Stimulated activated effector memory CD8-positive, alpha-beta T cell treated with anti-CD3 and anti-CD28 coated beads, Interleukin-12 subunit alpha, Interleukin-12 subunit beta, amount 100 ng/mL, for 72 hours (primary cell): Measurements from ENCODE around the gene STAC.

Source experiments
- ATAC-seq: fragments of 150-1000 bp; cut with Tn5 transposase; 2 replicates; pipeline ENCODE4 v1.10.0; 2021
- DNase-seq, 2 donors: peaks; one replicate each; pipeline ENCODE4 v3.0.0; 2021 to 2022; ENCODE audit warnings: low spot score in 2 of 2
- H3K27ac Mint-ChIP-seq: one replicate; pipeline ENCODE4 v1.8.0; 2022; ENCODE audit warnings: mild to moderate bottlenecking, mixed read lengths
- H3K36me3 Mint-ChIP-seq: one replicate; pipeline ENCODE4 v1.8.0; 2022; ENCODE audit warnings: mild to moderate bottlenecking, mixed read lengths
- H3K4me1 Mint-ChIP-seq: one replicate; pipeline ENCODE4 v1.8.0; 2022; ENCODE audit warnings: mixed read lengths
- H3K4me3 Mint-ChIP-seq: one replicate; pipeline ENCODE4 v1.8.0; 2022; ENCODE audit warnings: mild to moderate bottlenecking, mixed read lengths
- H3K9me3 Mint-ChIP-seq: one replicate; pipeline ENCODE4 v1.8.0; 2022; ENCODE audit warnings: mixed read lengths

Gene STAC

GRCh38 chr3:36505393-36505792 is 125.1 kb downstream of the STAC start:
- peaks cover 6% of the 10 kb centered on the region for H3K9me3 Mint-ChIP-seq
- H3K27ac Mint-ChIP-seq, result no peak overlapping the region
- H3K4me3 Mint-ChIP-seq, result no peak overlapping the region
- DNase-seq (no peak), ATAC-seq (no peak)
- no peaks in the 10 kb centered on the region for H3K4me1 Mint-ChIP-seq
- H3K36me3 Mint-ChIP-seq, result no peaks in the 10 kb centered on the region

GRCh38 chr3:36511791-36512486 is 131.6 kb downstream of the STAC start:
- Mint-ChIP-seq H3K36me3 (no peaks in the 10 kb centered on the region), H3K4me3 (no peak overlapping the region), H3K9me3 (peaks cover 12% of the 10 kb centered on the region), H3K4me1 (no peaks in the 10 kb centered on the region), H3K27ac (no peak overlapping the region)
- no peak for DNase-seq
- ATAC-seq, result no peak

DNA sequence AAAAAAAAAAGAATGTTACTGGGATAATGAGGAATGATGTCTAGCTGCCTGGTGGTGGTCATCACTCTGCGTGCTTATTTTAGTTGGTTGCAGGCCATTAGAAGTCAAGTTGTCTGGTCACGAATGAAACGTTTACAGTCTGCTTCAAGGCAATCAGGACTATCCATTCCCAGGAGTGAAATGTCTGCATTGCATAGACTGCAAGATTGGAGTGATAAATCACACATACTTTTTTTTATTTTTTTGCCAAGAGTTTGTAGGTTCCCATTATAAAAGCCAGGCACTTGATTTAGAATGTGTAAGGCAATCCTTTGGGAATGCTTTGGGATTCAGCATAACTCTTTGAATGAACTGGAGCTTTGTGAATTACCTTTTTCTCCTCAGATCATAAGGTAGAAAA is 132.3 kb downstream of the STAC start:
- DNase-seq (no peak), ATAC-seq (no peak)
- Mint-ChIP-seq H3K36me3 (no peaks in the 10 kb centered on the region), H3K4me3 (no peak overlapping the region), H3K9me3 (peaks cover 12% of the 10 kb centered on the region), H3K4me1 (no peaks in the 10 kb centered on the region), H3K27ac (no peak overlapping the region)

DNA sequence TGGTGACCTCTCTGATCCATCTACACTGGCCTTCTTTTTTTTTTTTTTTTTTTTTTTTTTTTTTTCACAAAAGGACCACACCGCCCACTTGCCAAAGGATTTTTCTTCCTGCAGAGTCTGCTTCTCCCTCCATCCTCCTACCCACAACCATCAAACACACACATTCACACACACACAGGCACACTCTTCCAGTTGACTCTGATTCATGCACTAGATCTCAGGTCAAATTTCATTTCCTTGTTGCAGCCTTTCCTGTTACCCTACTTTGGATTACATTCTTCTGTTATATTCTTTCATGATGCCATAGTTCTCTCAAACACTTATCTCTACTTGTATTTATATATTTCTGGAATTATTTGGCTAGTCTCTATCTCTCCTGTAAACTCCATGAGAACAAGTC is 133.9 kb downstream of the STAC start:
- DNase-seq (no peak), ATAC-seq (no peak)
- Mint-ChIP-seq H3K4me3 (no peak overlapping the region), H3K4me1 (no peaks in the 10 kb centered on the region), H3K9me3 (peaks cover 6% of the 10 kb centered on the region), H3K36me3 (no peaks in the 10 kb centered on the region), H3K27ac (no peak overlapping the region)

GRCh38 chr3:36519682-36520081 is 139.4 kb downstream of the STAC start:
- Mint-ChIP-seq H3K4me1 (no peaks in the 10 kb centered on the region), H3K36me3 (no peaks in the 10 kb centered on the region), H3K9me3 (no peaks in the 10 kb centered on the region), H3K4me3 (no peak overlapping the region), H3K27ac (no peak overlapping the region)
- DNase-seq (no peak), ATAC-seq (no peak)

GRCh38 chr3:36520241-36521006 is 140.1 kb downstream of the STAC start:
- no peak overlapping the region for H3K27ac Mint-ChIP-seq
- no peaks in the 10 kb centered on the region for H3K9me3 Mint-ChIP-seq
- DNase-seq, result no peak
- H3K36me3 Mint-ChIP-seq, result no peaks in the 10 kb centered on the region
- no peak overlapping the region for H3K4me3 Mint-ChIP-seq
- no peak for ATAC-seq
- H3K4me1 Mint-ChIP-seq, result no peaks in the 10 kb centered on the region

DNA sequence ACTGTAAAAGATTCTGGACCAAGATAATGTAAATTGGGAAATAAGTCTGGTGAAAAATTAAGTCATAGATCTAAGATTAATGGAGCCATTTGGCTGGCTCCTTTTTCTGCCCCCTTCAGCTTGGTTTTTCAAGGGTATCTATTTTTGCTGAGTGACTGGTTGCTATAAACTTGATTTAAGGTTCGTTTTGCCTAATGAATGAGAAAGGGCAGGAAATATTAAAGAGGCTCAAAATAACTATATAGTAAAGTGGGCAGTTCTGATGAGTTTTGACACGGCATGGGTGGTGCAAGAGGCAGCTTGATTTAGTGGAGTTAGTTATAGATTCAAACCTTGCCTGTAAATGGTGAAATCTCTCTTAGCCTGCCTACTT is 140.7 kb downstream of the STAC start:
- ATAC-seq (no peak), DNase-seq (no peak)
- H3K27ac Mint-ChIP-seq, result no peak overlapping the region
- H3K4me1 Mint-ChIP-seq, result no peaks in the 10 kb centered on the region
- no peak overlapping the region for H3K4me3 Mint-ChIP-seq
- H3K36me3 Mint-ChIP-seq, result no peaks in the 10 kb centered on the region
- H3K9me3 Mint-ChIP-seq, result no peaks in the 10 kb centered on the region

DNA sequence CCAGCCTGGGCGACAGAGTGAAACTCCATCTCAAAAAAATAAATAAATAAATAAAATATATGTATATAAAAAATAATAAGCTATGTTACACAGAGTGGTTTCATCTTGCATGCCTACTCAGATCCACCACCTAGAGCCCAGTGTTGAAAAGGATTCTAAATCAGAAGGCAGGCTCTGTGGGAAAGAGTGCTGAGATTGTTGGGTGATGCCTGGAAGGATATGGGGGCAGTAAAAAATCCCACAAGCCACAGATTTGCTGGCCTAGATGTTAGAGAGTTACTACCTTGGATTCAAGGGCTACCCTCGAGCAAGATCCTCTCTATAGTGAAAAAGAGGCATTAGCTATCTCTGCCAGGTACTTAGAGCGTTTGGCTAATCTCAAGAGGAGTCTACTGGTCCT is 144.3 kb downstream of the STAC start:
- H3K27ac Mint-ChIP-seq, result no peak overlapping the region
- DNase-seq (no peak), ATAC-seq (no peak)
- H3K4me1 Mint-ChIP-seq, result no peaks in the 10 kb centered on the region
- H3K36me3 Mint-ChIP-seq, result no peaks in the 10 kb centered on the region
- H3K4me3 Mint-ChIP-seq, result no peak overlapping the region
- H3K9me3 Mint-ChIP-seq, result no peaks in the 10 kb centered on the region

DNA sequence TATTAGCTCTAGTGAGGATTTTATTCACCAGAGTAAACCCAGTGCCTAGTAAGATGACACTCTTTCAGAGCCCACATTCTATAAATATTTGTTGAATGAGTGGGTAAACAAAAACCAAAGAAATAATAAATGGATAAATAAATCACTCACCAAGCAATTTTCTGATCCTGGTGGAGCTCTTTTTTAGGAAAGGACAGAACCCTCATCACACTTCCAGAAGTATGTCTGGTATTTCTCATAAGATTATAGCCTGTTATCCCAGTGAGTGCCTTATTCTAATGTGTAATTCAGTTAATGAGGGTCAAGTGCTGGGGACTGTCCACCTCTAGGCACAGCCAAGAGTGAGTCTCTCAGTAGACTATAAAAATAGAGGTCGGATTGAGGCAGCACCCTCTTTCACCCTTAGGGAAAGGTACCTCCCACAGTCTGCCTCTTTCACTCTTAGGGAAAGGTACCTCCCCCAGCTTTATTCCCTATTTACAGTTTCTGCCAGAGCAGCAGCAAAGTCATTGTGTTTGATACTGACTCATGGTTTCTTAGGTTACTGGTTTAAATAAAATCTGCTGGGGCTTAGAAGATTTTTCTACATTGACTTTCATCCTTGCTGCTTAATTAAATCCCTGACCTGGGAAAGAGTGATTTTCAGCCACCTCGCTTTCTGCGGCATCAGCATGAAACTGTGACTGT is 145.0 kb downstream of the STAC start:
- ATAC-seq, result no peak
- Mint-ChIP-seq H3K9me3 (no peaks in the 10 kb centered on the region), H3K4me1 (no peaks in the 10 kb centered on the region), H3K36me3 (no peaks in the 10 kb centered on the region), H3K4me3 (no peak overlapping the region), H3K27ac (no peak overlapping the region)
- DNase-seq, result no peak

DNA sequence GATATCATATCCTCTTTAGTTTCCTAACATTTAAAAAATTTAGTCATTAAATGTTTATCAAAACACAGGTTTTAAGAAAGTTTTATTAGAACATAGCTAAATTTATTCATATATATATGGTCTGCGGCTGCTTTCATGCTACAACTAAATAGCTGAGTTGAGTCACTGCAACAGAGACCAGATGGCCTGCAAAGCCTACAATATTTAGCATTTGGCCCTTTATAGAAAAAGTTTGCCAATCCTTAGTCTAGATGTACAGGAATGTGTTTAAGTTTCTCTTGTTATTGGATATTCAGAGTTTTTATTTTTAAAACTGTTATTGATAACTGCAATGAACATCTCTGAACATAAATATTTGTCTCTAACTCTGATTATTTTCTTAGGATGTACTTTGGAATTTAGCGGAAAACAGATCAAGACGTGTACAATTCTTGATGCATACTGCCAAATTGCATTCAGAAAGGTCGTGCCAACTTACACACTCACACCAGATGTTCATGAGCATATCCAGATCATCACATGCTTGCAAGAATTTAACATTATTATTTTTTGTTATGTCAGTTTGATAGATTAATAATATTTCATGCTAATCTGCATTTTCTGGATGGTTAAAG is 157.9 kb downstream of the STAC start:
- Mint-ChIP-seq H3K9me3 (no peaks in the 10 kb centered on the region), H3K4me3 (no peak overlapping the region), H3K4me1 (no peaks in the 10 kb centered on the region), H3K27ac (no peak overlapping the region), H3K36me3 (no peaks in the 10 kb centered on the region)
- DNase-seq (no peak), ATAC-seq (no peak)

DNA sequence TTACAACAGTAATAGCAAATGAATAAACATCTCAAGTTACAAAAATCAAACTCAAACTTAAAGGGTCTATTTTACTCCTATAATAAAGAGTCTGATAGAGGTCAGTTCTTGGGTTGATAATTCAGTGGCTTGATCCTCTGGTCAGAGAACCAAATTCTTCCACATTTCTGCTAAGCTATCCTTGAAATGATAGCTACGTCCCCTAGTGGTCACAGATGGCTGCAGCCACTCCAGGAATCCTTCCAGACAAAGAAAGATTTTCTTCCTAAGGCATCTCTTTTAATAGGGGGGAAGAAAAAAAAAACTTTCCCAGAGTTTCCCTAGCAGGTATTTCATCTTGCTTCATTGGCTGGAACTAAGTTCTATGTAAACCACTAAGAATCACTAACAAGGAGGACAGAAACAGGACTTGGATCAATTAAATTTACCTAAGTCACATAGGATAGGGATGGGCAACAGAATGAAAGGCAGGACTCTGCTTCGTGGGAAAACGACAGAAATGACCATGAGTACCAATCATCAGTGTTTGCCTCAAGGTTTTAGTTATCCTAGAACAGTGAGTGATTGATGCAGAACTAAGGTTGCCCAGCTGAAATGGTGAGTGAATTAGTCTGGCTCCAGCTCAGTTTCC is 160.7 kb downstream of the STAC start:
- Mint-ChIP-seq H3K4me3 (no peak overlapping the region), H3K27ac (no peak overlapping the region), H3K9me3 (no peaks in the 10 kb centered on the region), H3K36me3 (no peaks in the 10 kb centered on the region), H3K4me1 (no peaks in the 10 kb centered on the region)
- ATAC-seq (no peak), DNase-seq (no peak)

- Mint-ChIP-seq H3K36me3 (no peaks in the 10 kb centered on the region), H3K9me3 (no peaks in the 10 kb centered on the region), H3K27ac (no peak overlapping the region), H3K4me3 (no peak overlapping the region), H3K4me1 (no peaks in the 10 kb centered on the region)
- ATAC-seq, result no peak
- DNase-seq, result no peak
Measured at GRCh38 chr3:36542186-36542585, 161.9 kb downstream of the STAC start.

GRCh38 chr3:36543276-36543997 is 163.1 kb downstream of the STAC start:
- ATAC-seq, result no peak
- no peak overlapping the region for H3K4me3 Mint-ChIP-seq
- no peak overlapping the region for H3K27ac Mint-ChIP-seq
- no peak for DNase-seq
- no peaks in the 10 kb centered on the region for H3K9me3 Mint-ChIP-seq
- no peaks in the 10 kb centered on the region for H3K36me3 Mint-ChIP-seq
- H3K4me1 Mint-ChIP-seq, result no peaks in the 10 kb centered on the region

DNA sequence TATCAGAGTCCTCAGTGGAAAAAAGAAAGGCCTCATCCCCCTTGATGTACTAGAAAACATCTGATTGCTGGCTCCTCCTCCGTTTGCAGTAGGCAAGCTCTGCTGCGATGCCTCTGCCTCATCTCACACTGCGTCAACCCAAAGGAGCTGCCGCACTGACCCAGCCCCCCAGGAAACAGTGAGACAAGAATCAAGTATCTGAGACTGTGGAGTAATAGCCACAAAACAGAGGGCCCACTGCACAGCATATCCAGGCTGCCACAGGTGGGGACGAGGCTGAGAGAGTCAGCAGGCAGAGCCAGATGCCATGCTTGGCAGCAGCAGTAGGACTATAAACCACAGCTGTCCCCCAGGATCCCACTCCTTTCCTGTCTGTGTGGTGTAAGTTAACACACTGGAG is 165.9 kb downstream of the STAC start:
- no peaks in the 10 kb centered on the region for H3K9me3 Mint-ChIP-seq
- ATAC-seq, result no peak
- DNase-seq, result no peak
- no peaks in the 10 kb centered on the region for H3K36me3 Mint-ChIP-seq
- H3K27ac Mint-ChIP-seq, result no peak overlapping the region
- no peak overlapping the region for H3K4me3 Mint-ChIP-seq
- no peaks in the 10 kb centered on the region for H3K4me1 Mint-ChIP-seq

DNA sequence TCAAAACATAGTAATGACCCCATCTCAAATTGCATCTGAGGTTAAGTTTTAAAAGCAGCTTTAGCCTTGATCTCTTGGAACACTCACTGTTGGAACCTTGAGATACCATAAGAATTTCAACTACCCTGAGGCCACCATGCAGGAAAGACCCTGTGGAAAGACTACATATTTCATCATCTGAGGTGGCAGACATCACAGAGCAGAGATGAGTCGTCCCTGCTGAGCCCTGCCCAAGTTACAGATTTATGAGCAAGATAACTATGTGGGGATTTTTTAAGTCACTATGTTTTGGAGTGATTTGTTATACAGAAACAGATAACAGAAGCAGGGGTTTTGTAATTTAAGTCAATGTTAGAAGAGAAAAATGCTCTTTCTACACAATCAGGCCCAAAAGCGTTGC is 168.4 kb downstream of the STAC start:
- Mint-ChIP-seq H3K27ac (no peak overlapping the region), H3K4me3 (no peak overlapping the region), H3K36me3 (no peaks in the 10 kb centered on the region), H3K9me3 (no peaks in the 10 kb centered on the region), H3K4me1 (no peaks in the 10 kb centered on the region)
- ATAC-seq, result no peak
- DNase-seq, result no peak
